PC-3 (cell line): ENCODE results near the gene INIP.

Experiments
- CTCF ChIP-seq: fragments of 300-600 bp; sonication (generic); conservative IDR thresholded peaks from 2 replicates; pipeline ENCODE4 v1.5.1; 2017; ENCODE audit warnings: antibody characterized with exemption, low read depth, mild to moderate bottlenecking, low read length
- EZH2 ChIP-seq: fragments of 300-600 bp; sonication (generic); IDR thresholded peaks from one replicate; pipeline ENCODE4 v1.6.1; 2017; ENCODE audit warnings: antibody characterized with exemption, mild to moderate bottlenecking, low read length; ENCODE audit not compliant: unreplicated experiment
- EZH2phosphoT487 ChIP-seq: fragments of 300-600 bp; sonication (generic); IDR thresholded peaks from 2 replicates; pipeline ENCODE4 v1.6.1; 2018; ENCODE audit warnings: mild to moderate bottlenecking, antibody characterized with exemption, low read length, borderline replicate concordance

DNA sequence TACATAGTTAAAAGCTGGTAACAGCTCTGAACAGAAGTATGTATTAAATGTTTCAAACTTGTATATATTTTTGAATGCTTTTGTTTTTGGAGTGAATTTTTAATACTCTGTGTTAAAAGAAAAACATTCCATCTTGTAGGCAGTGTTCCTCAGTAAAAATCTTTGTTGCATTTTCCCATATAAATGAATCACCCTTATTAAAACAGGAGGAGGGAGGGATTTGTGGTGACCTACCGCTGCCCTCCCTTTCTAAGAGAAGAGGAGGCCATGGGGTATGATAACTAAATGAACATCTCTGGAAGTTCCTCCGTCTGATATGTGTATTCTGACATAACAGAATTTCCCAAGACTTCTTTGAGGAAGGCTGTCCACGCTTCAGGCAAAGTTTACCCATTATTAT, 53.4 kb downstream of the INIP start:
- TF ChIP-seq CTCF (no peak), EZH2 (no peak), EZH2phosphoT487 (no peak)
